SK-MEL-5 (cell line): Measurements from ENCODE around the gene NSUN6. TPM values are rescaled to one million over a fixed set of nuclear protein-coding genes. Genes with fewer than 3 reads are reported as not detected.

Experiments used
- DNase-seq: peaks from one replicate; pipeline ENCODE4 v3.0.0-alpha.2; 2016; ENCODE audit warnings: low read depth, low spot score
- in situ Hi-C: cut with HindIII; loops from 2 replicates; pipeline ENCODE4 v1.10.0; 2016; ENCODE audit warnings: low sequenced_read_pairs, high pct_unique_total_duplicates, low pct_unique_long_range_greater_than_20kb
- polyA plus RNA-seq, 2 experiments: library from polyadenylated mRNA; depleted of rRNA; stranded (reverse); fragments of >200 nt; gene quantifications; 2 replicates each; pipeline ENCODE4 v1.2.3, GENCODE V29; 2015
- total RNA-seq: library from RNA; depleted of rRNA; stranded (reverse); fragments of >200 nt; shearing (Covaris generic); gene quantifications from 2 replicates; pipeline ENCODE4 v1.2.3, GENCODE V29; 2014; rRNA removed

The NSUN6 gene
- total RNA-seq: 3.5 and 5.7 TPM in 2 replicates
- 3.2 and 3.8 TPM in 2 replicates for polyA plus RNA-seq (2015; cell fraction: cytosol; rRNA removed)
- polyA plus RNA-seq (2015; cell fraction: nucleus; rRNA removed): 10.9 and 20.2 TPM in 2 replicates

DNA sequence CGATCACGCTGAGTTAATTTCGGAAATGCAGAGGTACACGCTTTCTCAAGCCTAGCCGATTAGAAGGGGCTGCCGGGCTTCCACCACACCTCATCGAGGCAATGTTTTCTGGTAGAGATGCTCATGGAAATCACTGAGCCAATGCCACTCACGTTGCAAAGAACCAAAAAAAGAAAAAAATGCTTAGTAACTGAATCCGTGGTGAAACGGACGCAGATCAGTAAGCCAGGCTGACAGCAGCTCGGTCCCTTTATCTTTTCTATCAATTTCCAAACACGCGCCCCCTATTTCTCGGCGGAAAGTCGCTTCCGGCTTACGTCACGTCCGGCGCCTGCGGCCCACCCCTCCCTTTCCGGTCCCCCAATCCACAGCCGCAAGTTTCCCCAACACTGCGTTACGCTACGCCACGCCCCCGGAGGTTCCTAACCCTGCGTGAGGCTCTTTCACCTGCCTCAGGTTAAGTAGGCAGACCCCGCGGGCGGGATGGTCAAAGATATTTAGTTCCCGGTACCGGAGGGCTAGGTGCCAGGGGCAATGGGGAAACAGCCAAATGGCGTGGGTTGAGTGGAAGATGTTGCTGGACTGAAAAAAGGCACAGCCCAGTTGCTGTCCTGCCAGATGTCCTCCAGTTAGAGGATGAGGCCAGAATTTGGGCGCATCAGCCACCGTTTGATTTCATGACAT, at the start of gene NSUN6:
Gene NSUN6 (minus strand): TSS at position 264 of the 684 bp plus-strand sequence. CDS start 384 bp downstream, outside the sequence.
- in situ Hi-C loops: no loop called here
- DNase-seq: peak; percentile 73

DNA sequence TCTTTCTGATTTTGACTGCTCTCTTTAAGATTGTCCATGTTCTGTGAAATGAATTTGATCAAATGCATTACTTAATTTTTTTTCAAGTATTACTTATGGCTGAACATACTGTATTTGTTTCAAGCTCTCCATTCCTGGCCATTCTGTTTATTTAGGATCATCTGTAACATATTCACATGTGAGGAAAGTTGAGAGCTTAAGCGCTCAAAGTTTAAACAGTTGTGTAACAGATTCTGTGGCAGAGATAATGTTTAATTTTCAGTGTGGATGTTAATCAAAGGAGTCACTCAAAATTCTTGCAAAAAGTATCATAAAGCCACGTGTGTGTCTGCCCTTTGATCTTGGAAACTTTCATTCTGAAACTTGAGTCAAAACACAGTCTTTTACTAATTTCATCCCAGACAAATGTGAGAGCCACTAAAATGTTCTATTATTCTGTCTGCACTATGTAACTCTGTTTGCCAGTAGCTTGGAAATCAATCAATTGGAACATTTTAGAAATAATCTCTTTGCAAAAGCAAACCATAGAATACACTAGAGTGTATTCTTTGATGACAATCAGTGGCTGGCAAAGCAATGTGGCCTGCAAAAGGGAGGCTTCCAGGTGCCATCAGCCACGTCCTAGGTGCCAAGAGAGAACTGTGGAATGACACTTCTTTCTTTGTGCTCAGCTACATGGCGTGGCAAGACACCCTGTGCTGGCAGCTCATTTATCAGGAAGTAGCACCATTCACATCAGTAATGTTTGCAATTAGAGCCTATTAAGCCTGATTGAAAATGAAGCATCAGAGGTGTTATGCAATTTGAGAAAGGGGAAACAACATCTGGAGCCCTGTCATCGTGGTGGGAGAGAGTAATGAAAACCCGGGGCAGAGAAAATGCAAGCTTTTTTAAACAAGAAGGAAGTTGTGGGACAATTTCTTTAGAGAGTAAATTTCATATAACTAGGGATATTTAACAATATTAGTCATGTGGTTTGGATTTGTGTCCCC, 48.8 kb upstream of the NSUN6 start:
- in situ Hi-C loops: no loop called here
- DNase-seq: no peak

DNA sequence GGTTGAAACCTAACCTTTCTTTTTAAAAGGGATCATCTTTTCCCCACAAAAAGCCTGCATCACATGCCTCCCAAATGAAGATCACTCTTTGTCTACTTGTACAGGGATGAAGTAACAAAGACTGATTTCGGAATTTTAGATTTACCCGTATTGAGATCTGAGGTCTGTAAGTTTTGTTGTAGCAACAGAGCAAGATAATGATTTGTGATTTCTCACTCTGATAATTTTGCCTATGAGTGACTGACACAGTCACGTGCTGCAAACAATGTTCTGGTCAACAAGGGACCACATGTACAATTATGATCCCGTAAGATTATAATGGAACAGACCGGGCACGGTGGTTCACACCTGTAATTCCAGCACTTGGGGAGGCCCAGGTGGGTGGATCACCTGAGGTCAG, 39.2 kb upstream of the NSUN6 start:
- in situ Hi-C loops: no loop called here
- DNase-seq: no peak

DNA sequence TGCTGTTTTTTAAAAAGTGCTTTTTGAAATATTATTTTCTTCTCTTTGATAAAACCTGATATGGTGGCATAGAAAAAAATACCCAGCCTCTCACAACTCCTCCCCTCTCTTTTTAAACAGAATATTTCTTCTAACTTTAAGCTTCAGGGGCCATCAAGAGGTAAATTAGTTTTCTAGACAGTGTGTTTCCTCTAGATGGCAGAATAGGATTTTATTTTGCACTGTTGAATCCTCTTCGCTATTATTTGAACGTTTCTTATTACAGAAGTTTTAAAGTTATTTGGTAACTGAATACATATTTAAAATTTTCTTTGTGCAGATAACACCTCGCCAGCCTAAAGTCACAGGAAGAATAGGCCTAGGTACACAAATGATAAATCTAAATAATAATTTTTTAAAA, 38.1 kb upstream of the NSUN6 start:
- peak; percentile 36 for DNase-seq
- in situ Hi-C loops: no loop called here

DNA sequence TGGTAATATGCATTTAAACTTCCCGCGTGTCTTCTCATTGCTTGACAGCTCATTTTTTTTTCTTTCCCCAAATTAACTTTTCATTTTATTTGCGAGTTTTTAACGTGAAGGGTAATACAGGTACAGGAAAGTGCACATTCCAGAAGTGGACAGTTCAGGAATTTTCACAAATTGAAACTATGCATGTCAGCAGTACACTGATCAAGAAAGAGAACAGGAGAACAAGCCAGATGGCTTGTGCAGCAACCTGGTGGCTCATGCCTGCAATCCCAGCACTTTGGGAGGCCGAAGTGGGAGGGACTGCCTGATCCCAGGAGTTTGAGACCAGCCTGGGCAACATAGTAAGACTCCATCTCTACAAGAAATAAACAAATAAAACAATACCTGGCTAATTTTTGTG, 36.3 kb upstream of the NSUN6 start:
- in situ Hi-C loops: no loop called here

GRCh38 chr10:18687195-18687594, 35.8 kb upstream of the NSUN6 start:
- in situ Hi-C loops: no loop called here
- no peak for DNase-seq

More for the DNA sequence above, 36.3 kb upstream of the NSUN6 start:
- DNase-seq: no peak

DNA sequence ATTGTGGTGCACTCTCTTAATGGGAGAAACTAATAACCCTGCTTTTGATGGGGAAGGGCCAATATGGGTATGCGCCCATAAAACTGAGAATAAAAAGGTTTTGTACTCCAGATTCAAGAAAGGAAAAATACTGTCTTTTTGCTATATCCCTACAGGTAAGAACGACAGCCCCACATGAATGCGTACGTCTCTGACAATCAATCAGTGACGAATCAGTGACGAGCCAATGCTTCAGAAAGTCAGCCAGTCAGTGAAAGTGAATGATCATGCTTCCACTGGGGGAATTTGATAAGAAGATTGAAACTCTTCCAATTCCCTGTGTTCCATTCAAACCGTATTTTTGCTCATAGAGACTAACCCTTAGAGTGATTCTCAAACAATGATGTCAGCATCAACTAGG, 34.2 kb upstream of the NSUN6 start:
- in situ Hi-C loops: no loop called here
- DNase-seq: no peak

DNA sequence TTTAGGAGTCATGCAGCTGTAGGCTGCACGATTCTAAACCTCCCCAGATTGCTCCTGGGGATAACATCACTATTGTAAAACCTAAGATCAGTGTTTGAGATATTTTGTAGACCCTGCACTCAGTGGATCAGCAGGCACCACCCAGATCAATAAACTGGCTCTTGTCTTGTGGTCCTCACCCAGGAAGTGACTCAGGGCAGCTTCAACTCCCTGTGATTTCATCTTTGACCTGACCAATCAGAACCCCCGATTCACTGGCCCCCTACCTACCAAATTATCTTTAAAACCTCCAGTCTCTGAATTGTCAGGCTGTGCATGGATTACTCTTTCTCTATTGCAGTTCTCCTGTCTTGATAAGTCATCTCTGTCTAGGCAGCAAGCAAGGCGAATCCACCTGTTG, 33.6 kb upstream of the NSUN6 start:
- in situ Hi-C loops: no loop called here
- DNase-seq: no peak

- in situ Hi-C loops: no loop called here
- DNase-seq: no peak
Measured at GRCh38 chr10:18684416-18684815, 33.0 kb upstream of the NSUN6 start.

DNA sequence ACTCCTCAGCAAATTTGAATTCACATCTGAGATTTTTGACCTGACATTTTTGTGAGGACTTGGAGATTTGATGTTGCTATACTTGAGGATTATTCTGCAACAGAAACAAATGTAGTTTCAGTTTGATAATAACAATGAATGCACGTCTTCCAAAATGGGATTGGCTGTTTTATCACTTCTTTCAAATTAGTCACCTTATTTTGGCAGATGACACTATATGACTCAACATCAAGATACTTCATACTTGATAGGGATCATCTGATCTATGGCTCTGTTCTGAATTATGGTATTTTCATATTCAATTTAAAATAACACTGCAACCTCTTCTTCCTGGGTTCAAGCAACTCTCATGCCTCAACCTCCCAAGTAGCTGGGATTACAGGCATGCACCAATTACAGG, 32.0 kb upstream of the NSUN6 start:
- in situ Hi-C loops: no loop called here
- no peak for DNase-seq

GRCh38 chr10:18681971-18682411, 30.6 kb upstream of the NSUN6 start:
- in situ Hi-C loops: no loop called here
- no peak for DNase-seq

- no peak for DNase-seq
- in situ Hi-C loops: no loop called here
Measured at GRCh38 chr10:18681366-18681765, 30.0 kb upstream of the NSUN6 start.

GRCh38 chr10:18680754-18681153, 29.4 kb upstream of the NSUN6 start:
- DNase-seq: no peak
- in situ Hi-C loops: no loop called here

DNA sequence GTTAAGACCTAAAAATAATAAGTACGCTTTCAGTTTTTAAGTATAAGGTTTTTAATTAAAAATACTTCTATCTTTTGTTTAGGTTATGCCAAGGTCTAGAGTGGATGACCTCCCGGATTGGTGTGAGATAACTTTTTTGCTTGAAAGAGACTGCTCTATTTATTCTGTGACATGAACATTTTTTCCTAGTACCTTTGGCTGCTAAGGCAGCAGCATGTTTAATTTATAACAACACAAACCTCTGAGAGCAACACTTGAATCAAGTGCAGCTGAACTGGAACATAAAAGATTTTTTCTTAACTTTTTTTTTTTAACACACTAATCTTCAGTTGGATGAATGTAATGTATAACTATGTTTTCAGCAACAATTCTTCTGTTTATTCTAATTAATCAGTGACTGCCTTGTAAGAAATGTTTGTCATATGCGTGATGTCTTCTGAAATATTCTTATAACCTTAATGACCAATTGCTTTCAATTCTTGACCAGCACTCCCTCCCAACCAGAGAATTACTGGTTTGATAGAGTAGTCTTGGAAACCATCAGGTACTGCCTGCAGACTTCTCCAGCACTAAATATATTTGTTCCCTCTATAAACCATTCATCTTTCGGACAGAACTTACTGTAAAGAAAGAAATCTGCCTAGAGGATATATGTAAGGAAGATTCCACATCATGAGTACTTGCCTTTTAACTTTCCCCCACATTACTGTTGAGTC, 23.9 kb upstream of the NSUN6 start:
- in situ Hi-C loops: no loop called here
- DNase-seq: no peak

DNA sequence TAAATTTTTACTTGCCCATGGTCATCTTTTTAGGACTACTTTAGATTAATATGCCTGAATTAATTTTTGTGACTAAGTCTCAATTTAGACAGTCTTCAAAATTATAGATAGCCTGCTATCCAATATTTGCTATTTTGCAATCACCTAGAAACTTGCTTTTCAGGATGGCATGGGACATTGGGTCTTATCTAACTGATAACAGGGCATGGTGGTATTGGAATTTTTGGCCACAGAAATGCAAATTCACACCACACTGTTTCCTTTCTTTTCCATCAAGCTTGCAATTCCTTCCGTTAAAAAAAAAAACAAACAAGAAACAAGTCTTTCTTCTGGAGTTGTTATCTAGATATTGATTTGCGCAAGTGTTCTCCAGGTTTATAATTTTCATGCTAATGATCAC, 16.6 kb upstream of the NSUN6 start:
- in situ Hi-C loops: no loop called here
- no peak for DNase-seq

- in situ Hi-C loops: no loop called here
- DNase-seq: no peak
Measured at GRCh38 chr10:18666810-18667209, 15.4 kb upstream of the NSUN6 start.

- in situ Hi-C loops: no loop called here
- no peak for DNase-seq
Measured at GRCh38 chr10:18665815-18666558, 14.6 kb upstream of the NSUN6 start.
